ENCODE results near the gene TAS1R2. TPM values are rescaled to one million over a fixed set of nuclear protein-coding genes. Genes with fewer than 3 reads are reported as not detected.
"Not testable (repeated sequence)": the region's sequence is repeated elsewhere in the genome, so short reads cannot be mapped to it uniquely, and the experiment has no call there.

TAS1R2 gene
- total RNA-seq, 2 experiments from 2014 or later = not detected

- no peak overlapping the region for H3K4me3 Mint-ChIP-seq
- no peaks in the 10 kb centered on the region for H3K27me3 Mint-ChIP-seq
- CTCF ChIA-PET = interaction anchor here (1.2 kb wide), 1 partner anchor 11 kb away, joined by 5 read pairs; no protein-coding TSS in a partner anchor
- DNase-seq = no peak
- peaks cover 4% of the 10 kb centered on the region for H3K4me1 Mint-ChIP-seq
- POLR2A ChIA-PET = no interaction called here
- H3K36me3 Mint-ChIP-seq (ENCODE audit: low read depth) = no peaks in the 10 kb centered on the region
- H3K27ac Mint-ChIP-seq = no peak overlapping the region
- no peaks in the 10 kb centered on the region for H3K9me3 Mint-ChIP-seq
These were observed 35.9 kb upstream of the TAS1R2 start for GRCh38 chr1:18895317-18895716.

GRCh38 chr1:18893120-18893519 lies 33.7 kb upstream of the TAS1R2 start:
- ChIA-PET CTCF (interaction anchor here (1.0 to 2.7 kb wide), 5 partner anchors 9 to 20 kb away, joined by 3 to 11 read pairs (median 3); no protein-coding TSS in a partner anchor), POLR2A (no interaction called here)
- DNase-seq = no peak
- Mint-ChIP-seq H3K27me3 (no peaks in the 10 kb centered on the region), H3K27ac (no peak overlapping the region), H3K9me3 (no peaks in the 10 kb centered on the region), H3K36me3 (ENCODE audit: low read depth) (no peaks in the 10 kb centered on the region), H3K4me1 (no peaks in the 10 kb centered on the region), H3K4me3 (no peak overlapping the region)

- H3K27me3 Mint-ChIP-seq; H3K4me3 Mint-ChIP-seq; H3K36me3 Mint-ChIP-seq (ENCODE audit: low read depth); H3K27ac Mint-ChIP-seq; DNase-seq; POLR2A ChIA-PET; H3K9me3 Mint-ChIP-seq; H3K4me1 Mint-ChIP-seq: not testable (repeated sequence)
- CTCF ChIA-PET = interaction anchor here (0.9 to 2.7 kb wide), 2 partner anchors 9 to 16 kb away, joined by 3 to 11 read pairs; no protein-coding TSS in a partner anchor
These were observed 32.4 kb upstream of the TAS1R2 start for GRCh38 chr1:18891858-18892257.

- CTCF ChIA-PET = interaction anchor here (0.8 to 0.9 kb wide), 2 partner anchors 9 to 16 kb away, joined by 3 read pairs; no protein-coding TSS in a partner anchor
- POLR2A ChIA-PET = no interaction called here
- no peak for DNase-seq
- Mint-ChIP-seq H3K27ac (no peak overlapping the region), H3K4me1 (no peaks in the 10 kb centered on the region), H3K27me3 (no peaks in the 10 kb centered on the region), H3K9me3 (no peaks in the 10 kb centered on the region), H3K4me3 (no peak overlapping the region), H3K36me3 (ENCODE audit: low read depth) (no peaks in the 10 kb centered on the region)
These were observed 31.9 kb upstream of the TAS1R2 start for GRCh38 chr1:18891426-18891780.

- POLR2A ChIA-PET = no interaction called here
- CTCF ChIA-PET = interaction anchor here (0.8 kb wide), 1 partner anchor 15 kb away, joined by 3 read pairs; no protein-coding TSS in a partner anchor
- Mint-ChIP-seq H3K4me3 (no peak overlapping the region), H3K9me3 (no peaks in the 10 kb centered on the region), H3K27ac (no peak overlapping the region), H3K36me3 (ENCODE audit: low read depth) (no peaks in the 10 kb centered on the region), H3K27me3 (no peaks in the 10 kb centered on the region), H3K4me1 (no peaks in the 10 kb centered on the region)
- DNase-seq = no peak
These were observed 31.4 kb upstream of the TAS1R2 start for GRCh38 chr1:18890706-18891425.

GRCh38 chr1:18886003-18886335 lies 26.5 kb upstream of the TAS1R2 start:
- DNase-seq = no peak
- Mint-ChIP-seq H3K27ac (no peak overlapping the region), H3K27me3 (no peaks in the 10 kb centered on the region), H3K9me3 (no peaks in the 10 kb centered on the region), H3K4me1 (no peaks in the 10 kb centered on the region), H3K36me3 (ENCODE audit: low read depth) (no peaks in the 10 kb centered on the region), H3K4me3 (no peak overlapping the region)
- ChIA-PET POLR2A (no interaction called here), CTCF (no interaction called here)

- POLR2A ChIA-PET = no interaction called here
- Mint-ChIP-seq H3K9me3 (no peaks in the 10 kb centered on the region), H3K4me3 (no peak overlapping the region), H3K27ac (no peak overlapping the region), H3K36me3 (ENCODE audit: low read depth) (no peaks in the 10 kb centered on the region), H3K4me1 (no peaks in the 10 kb centered on the region), H3K27me3 (no peaks in the 10 kb centered on the region)
- no peak for DNase-seq
- CTCF ChIA-PET = interaction anchor here (0.9 to 3.3 kb wide), 4 partner anchors 11 to 227 kb away, joined by 4 to 15 read pairs (median 8); no protein-coding TSS in a partner anchor
These were observed 26.0 kb upstream of the TAS1R2 start for GRCh38 chr1:18885311-18886002.

GRCh38 chr1:18884727-18885126 lies 25.3 kb upstream of the TAS1R2 start:
- Mint-ChIP-seq H3K9me3 (no peaks in the 10 kb centered on the region), H3K27ac (no peak overlapping the region), H3K4me1 (no peaks in the 10 kb centered on the region), H3K4me3 (no peak overlapping the region), H3K27me3 (no peaks in the 10 kb centered on the region), H3K36me3 (ENCODE audit: low read depth) (no peaks in the 10 kb centered on the region)
- CTCF ChIA-PET = interaction anchor here (0.6 to 3.3 kb wide), 14 partner anchors 8 to 350 kb away, joined by 3 to 15 read pairs (median 4); partner anchors contain the start of gene ALDH4A1
- POLR2A ChIA-PET = interaction anchor here (0.7 kb wide), 1 partner anchor 190 kb away, joined by 3 read pairs; no protein-coding TSS in a partner anchor
- no peak for DNase-seq

- Mint-ChIP-seq H3K27ac (no peak overlapping the region), H3K36me3 (ENCODE audit: low read depth) (no peaks in the 10 kb centered on the region), H3K4me3 (no peak overlapping the region), H3K9me3 (no peaks in the 10 kb centered on the region), H3K4me1 (no peaks in the 10 kb centered on the region), H3K27me3 (no peaks in the 10 kb centered on the region)
- POLR2A ChIA-PET = interaction anchor here (0.7 kb wide), 1 partner anchor 190 kb away, joined by 3 read pairs; no protein-coding TSS in a partner anchor
- CTCF ChIA-PET = interaction anchor here (0.6 to 3.3 kb wide), 15 partner anchors 9 to 350 kb away, joined by 3 to 15 read pairs (median 4); partner anchors contain the start of gene ALDH4A1
- no peak for DNase-seq
These were observed 24.9 kb upstream of the TAS1R2 start for GRCh38 chr1:18884419-18884717.

GRCh38 chr1:18883636-18884418 lies 24.4 kb upstream of the TAS1R2 start:
- ChIA-PET CTCF (interaction anchor here (0.5 to 3.3 kb wide), 15 partner anchors 9 to 351 kb away, joined by 3 to 15 read pairs (median 4); partner anchors contain the start of gene ALDH4A1), POLR2A (interaction anchor here (0.6 kb wide), 1 partner anchor 177 kb away, joined by 4 read pairs; no protein-coding TSS in a partner anchor)
- Mint-ChIP-seq H3K27ac (no peak overlapping the region), H3K27me3 (no peaks in the 10 kb centered on the region), H3K36me3 (ENCODE audit: low read depth) (no peaks in the 10 kb centered on the region), H3K4me3 (no peak overlapping the region), H3K9me3 (no peaks in the 10 kb centered on the region), H3K4me1 (no peaks in the 10 kb centered on the region)
- peak; percentile 71 for DNase-seq

- Mint-ChIP-seq H3K36me3 (ENCODE audit: low read depth) (no peaks in the 10 kb centered on the region), H3K4me3 (no peak overlapping the region), H3K4me1 (no peaks in the 10 kb centered on the region), H3K9me3 (no peaks in the 10 kb centered on the region), H3K27me3 (no peaks in the 10 kb centered on the region), H3K27ac (no peak overlapping the region)
- ChIA-PET CTCF (interaction anchor here (0.9 to 3.3 kb wide), 4 partner anchors 8 to 328 kb away, joined by 3 to 15 read pairs (median 8); no protein-coding TSS in a partner anchor), POLR2A (no interaction called here)
- no peak for DNase-seq
These were observed 23.6 kb upstream of the TAS1R2 start for GRCh38 chr1:18883079-18883478.

- Mint-ChIP-seq H3K27me3 (no peaks in the 10 kb centered on the region), H3K4me3 (no peak overlapping the region), H3K27ac (no peak overlapping the region), H3K9me3 (no peaks in the 10 kb centered on the region), H3K4me1 (no peaks in the 10 kb centered on the region), H3K36me3 (ENCODE audit: low read depth) (no peaks in the 10 kb centered on the region)
- DNase-seq = no peak
- ChIA-PET POLR2A (no interaction called here), CTCF (interaction anchor here (1.0 to 3.3 kb wide), 2 partner anchors 9 to 230 kb away, joined by 3 to 12 read pairs; no protein-coding TSS in a partner anchor)
These were observed 23.0 kb upstream of the TAS1R2 start for GRCh38 chr1:18882486-18882885.
